Activated CD4-positive, alpha-beta T cell treated with anti-CD3 and anti-CD28 coated beads, Interleukin-2, amount 10 ng/mL, durations not matched to agents 24 days and 14 days (primary cell): Measurements from ENCODE around the gene PALS1. TPM values are rescaled to one million over a fixed set of nuclear protein-coding genes. Genes with fewer than 3 reads are reported as not detected.

Experiments used
- DNase-seq: peaks from one replicate; pipeline ENCODE4 v3.0.0; 2022
- H3K27ac Mint-ChIP-seq: one replicate; pipeline ENCODE4 v1.8.0; 2022; ENCODE audit warnings: mild to moderate bottlenecking, mixed read lengths
- H3K27me3 Mint-ChIP-seq: one replicate; pipeline ENCODE4 v1.8.0; 2022; ENCODE audit warnings: mixed read lengths
- H3K36me3 Mint-ChIP-seq: one replicate; pipeline ENCODE4 v1.8.0; 2022; ENCODE audit warnings: low read depth, mild to moderate bottlenecking, mixed read lengths
- H3K4me1 Mint-ChIP-seq: one replicate; pipeline ENCODE4 v1.8.0; 2021; ENCODE audit warnings: mixed read lengths
- H3K4me3 Mint-ChIP-seq: one replicate; pipeline ENCODE4 v1.8.0; 2022; ENCODE audit warnings: mild to moderate bottlenecking, moderate library complexity, mixed read lengths
- H3K9me3 Mint-ChIP-seq: one replicate; pipeline ENCODE4 v1.8.0; 2021; ENCODE audit warnings: mixed read lengths
- intact Hi-C: fragments of 100-400 bp; cut with micrococcal nuclease; formaldehyde crosslinking; loops from one replicate; pipeline ENCODE4 v1.15.1; 2023
- total RNA-seq: library from RNA; stranded (reverse); gene quantifications from 2 replicates; pipeline ENCODE4 v1.2.3, GENCODE V29; 2022

The PALS1 gene
- total RNA-seq, 1 donor from 2014 or later = 5.2 TPM

DNA sequence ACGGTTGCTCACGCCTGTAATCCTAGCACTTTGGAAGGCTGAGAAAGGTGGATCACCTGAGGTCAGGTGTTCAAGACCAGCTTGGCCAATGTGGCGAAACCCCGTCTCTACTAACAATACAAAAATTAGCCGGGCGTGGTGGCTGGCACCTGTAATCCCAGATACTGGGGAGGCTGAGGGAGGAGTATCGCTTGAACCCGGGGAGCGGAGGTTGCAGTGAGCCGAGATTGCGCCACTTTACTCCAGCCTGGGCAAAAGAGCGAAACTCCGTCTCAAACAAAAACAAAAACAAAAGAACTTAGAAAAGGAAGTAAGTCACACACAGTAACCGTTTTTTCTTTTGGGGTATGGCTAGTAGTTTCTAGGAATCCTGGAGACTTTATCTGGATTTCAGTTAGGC lies 1.7 kb upstream of the PALS1 start:
- Mint-ChIP-seq H3K27ac (no peak overlapping the region), H3K27me3 (peaks cover 24% of the 10 kb centered on the region), H3K4me1 (peaks cover 11% of the 10 kb centered on the region), H3K9me3 (no peaks in the 10 kb centered on the region), H3K36me3 (no peaks in the 10 kb centered on the region), H3K4me3 (peak overlapping the region; percentile 88)
- intact Hi-C loops = no loop called here
- no peak for DNase-seq

DNA sequence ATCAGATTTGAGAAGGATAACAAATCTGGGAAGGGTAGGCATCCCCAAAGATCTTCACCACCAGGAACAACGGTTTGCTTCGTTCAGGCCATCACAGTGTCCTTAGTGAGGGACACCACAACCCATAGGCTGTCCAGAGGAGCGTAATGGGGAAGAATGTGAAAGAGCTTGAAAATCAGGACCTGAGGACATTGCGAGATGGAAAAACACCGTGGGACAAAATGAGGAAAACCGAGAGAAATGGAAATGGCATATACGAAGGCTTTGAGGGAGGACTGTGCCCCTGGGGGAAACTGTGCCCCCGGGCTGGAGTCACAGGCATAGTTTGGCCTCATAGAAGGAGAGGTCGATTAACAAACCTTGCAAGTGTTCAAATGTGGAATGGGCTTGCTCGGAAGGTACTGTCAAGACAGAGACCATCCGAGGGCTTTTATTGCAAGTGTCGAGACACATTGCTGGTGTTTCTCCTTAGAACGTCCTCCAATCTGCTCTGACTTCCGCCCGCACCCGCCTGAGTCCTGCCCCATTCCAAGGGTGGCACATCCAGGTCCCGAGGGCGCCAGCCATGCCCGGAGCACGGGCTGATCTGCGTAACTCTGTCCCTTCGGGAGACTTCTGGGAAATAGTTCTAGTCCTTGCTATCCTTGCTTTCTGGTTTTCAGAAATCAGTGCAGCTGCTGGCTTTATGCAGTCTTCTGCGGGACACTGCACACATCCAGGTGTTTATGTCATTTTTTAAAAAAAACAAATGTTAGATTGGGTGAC lies 885 bp upstream of the PALS1 start:
- intact Hi-C loops = loop anchor here (5.0 kb wide), 1 partner anchor 972 kb away; no protein-coding TSS in a partner anchor
- Mint-ChIP-seq H3K27ac (no peak overlapping the region), H3K36me3 (no peaks in the 10 kb centered on the region), H3K27me3 (peaks cover 24% of the 10 kb centered on the region), H3K4me3 (peak overlapping the region; percentile 88), H3K4me1 (peaks cover 11% of the 10 kb centered on the region), H3K9me3 (no peaks in the 10 kb centered on the region)
- DNase-seq = peak; percentile 76

DNA sequence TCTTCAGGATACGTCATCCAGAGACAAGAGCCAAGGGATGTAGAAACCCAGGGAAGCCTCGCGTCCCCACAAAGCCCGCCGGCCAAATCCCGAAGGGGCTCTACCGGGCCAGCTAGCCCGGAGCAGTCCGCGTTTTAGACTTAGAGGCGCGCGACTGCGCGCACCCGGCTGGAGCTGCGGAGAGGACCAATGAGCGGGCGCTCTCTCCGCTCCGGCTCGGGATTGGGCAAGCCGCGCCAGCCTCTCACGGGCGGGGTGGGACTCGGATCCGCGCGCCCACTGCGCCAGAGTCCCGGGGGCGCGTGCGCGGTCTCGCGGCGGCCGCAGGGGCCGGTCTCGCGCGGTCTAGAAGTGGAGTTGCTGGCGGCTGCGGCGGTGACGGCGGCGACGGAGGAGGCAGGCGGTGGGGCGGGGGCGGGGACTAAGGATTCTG lies 241 bp upstream of the PALS1 start:
- Mint-ChIP-seq H3K4me3 (peak overlapping the region; percentile 88), H3K4me1 (peaks cover 11% of the 10 kb centered on the region), H3K27me3 (peaks cover 24% of the 10 kb centered on the region), H3K27ac (peak overlapping the region; percentile 84), H3K9me3 (no peaks in the 10 kb centered on the region), H3K36me3 (no peaks in the 10 kb centered on the region)
- intact Hi-C loops = loop anchor here (1.0 to 5.0 kb wide), 4 partner anchors 52 to 971 kb away; partner anchors contain the start of genes ATP6V1D, GARIN2 and GPHN
- peak; percentile 98 for DNase-seq

DNA sequence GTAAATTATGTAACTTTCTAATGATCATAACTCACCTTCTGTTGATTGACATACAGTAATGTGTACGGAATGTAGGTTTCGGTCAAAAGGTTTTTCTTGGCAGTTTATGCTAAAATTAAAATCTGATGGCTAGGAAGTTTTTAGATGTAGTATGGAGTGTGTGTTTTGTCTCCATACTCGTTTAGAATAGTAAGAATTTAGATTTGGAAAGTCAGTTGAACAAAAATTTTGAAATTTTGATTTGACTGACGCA lies 859 bp downstream of the PALS1 start:
- Mint-ChIP-seq H3K9me3 (no peaks in the 10 kb centered on the region), H3K27me3 (peaks cover 23% of the 10 kb centered on the region), H3K27ac (peak overlapping the region; percentile 65), H3K4me1 (peaks cover 13% of the 10 kb centered on the region), H3K4me3 (peak overlapping the region; percentile 88), H3K36me3 (no peaks in the 10 kb centered on the region)
- intact Hi-C loops = loop anchor here (5.0 kb wide), 1 partner anchor 970 kb away; no protein-coding TSS in a partner anchor
- DNase-seq = no peak

DNA sequence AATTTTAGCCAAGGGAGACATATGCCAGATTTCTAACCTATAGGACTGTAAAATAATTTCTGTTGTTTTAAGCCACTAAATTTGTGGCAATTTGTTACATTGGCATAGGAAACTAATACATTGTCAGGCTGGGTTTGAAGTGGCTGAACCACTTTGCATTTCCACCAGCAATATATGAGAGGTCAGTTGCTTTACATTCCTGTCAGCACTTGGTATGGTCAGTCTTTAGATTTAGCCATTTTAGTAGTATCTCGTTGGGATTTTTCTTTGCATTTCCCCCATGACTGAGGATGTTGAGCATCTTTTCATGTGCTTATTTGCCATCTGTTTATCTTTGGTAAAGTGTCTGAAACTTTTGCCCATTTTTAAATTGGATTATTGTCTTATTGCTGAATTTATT lies 3.9 kb downstream of the PALS1 start:
- peaks cover 6% of the 10 kb centered on the region for H3K27me3 Mint-ChIP-seq
- intact Hi-C loops = no loop called here
- DNase-seq = no peak
- no peaks in the 10 kb centered on the region for H3K9me3 Mint-ChIP-seq
- no peak overlapping the region for H3K4me3 Mint-ChIP-seq
- no peaks in the 10 kb centered on the region for H3K36me3 Mint-ChIP-seq
- H3K27ac Mint-ChIP-seq = no peak overlapping the region
- H3K4me1 Mint-ChIP-seq = peaks cover 11% of the 10 kb centered on the region

DNA sequence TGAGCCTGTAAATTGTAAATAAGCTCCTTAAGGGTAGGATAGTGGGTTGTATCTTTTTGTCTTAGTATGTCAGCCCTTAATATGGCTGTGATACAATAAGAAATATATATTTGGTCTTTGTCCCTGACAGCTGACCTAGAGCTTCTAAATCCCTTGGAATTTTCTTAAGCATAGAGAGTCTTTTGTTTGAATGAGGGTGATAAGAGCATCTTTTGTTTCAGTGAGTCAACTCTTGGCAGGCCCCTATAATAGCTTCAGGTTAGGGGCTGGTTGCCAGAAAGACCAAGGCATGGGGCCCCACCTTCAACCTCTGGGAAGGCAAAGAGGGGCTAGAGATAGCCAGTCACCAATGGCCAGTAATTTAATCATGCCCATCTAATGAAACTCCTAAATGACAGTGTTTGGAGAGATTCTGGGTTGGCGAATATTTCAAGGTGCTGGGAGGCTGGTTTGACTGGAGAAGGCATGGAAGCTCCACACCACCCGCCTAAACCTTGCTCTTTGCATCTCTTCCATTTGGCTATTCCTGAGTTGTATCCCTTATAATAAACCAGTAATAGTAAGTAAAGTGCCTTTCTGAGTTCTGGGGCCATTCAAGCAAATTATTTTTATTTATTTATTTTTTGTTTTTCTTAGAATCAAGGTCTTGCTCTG lies 10.5 kb downstream of the PALS1 start:
- Mint-ChIP-seq H3K27me3 (no peaks in the 10 kb centered on the region), H3K36me3 (no peaks in the 10 kb centered on the region), H3K9me3 (no peaks in the 10 kb centered on the region), H3K4me1 (peaks cover 1% of the 10 kb centered on the region), H3K4me3 (no peak overlapping the region), H3K27ac (no peak overlapping the region)
- intact Hi-C loops = no loop called here
- no peak for DNase-seq

DNA sequence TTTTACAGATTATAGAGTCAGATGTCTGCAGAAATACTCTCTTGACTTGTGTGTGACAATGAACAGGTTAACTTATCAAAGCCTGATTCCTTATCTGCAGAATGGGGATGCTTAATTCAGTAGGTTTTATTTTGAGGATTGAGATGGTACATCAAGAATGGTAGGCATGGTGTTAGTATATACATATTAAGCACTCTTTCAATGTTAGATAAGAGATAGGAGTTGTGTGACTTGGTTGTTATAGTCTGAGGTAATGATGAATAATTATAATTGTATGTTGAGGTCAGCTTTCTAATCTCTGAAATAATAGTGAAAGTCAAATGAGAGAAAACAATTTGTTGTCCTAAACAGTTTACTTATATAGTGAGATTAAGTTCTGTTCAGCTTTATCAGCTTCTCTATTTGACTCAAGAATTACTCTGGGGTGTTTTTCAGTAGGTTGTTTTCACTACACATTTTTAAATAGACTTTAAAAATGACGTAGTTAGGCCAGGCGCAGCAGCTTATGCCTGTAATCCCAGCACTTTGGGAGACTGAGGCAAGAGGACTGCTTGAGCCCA lies 11.9 kb downstream of the PALS1 start:
- no peak overlapping the region for H3K27ac Mint-ChIP-seq
- H3K36me3 Mint-ChIP-seq = no peaks in the 10 kb centered on the region

DNA sequence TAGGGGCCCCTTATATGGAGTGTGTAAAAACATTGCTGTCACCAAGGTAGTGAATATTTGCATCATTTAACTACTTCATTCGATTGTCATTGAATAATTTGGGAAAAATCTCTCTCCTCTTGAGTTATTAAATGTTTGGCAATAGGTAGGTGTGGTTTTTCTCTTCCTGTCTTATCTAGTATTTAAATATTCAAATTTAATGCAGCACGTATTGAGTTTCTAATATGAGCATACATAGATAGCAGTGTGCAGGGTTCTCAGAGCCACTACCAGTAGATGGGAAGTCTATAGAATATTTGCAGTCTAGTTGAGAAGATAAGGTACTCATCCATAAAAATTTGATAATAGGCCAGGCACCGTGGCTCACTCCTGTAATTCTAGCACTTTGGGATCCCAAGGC lies 16.7 kb downstream of the PALS1 start:
- Mint-ChIP-seq H3K36me3 (no peaks in the 10 kb centered on the region), H3K4me3 (no peak overlapping the region), H3K9me3 (no peaks in the 10 kb centered on the region), H3K27ac (no peak overlapping the region), H3K4me1 (no peaks in the 10 kb centered on the region), H3K27me3 (no peaks in the 10 kb centered on the region)
- intact Hi-C loops = no loop called here
- DNase-seq = no peak

More for the DNA sequence above, 11.9 kb downstream of the PALS1 start:
- Mint-ChIP-seq H3K9me3 (no peaks in the 10 kb centered on the region), H3K4me3 (no peak overlapping the region), H3K27me3 (no peaks in the 10 kb centered on the region), H3K4me1 (no peaks in the 10 kb centered on the region)
- no peak for DNase-seq
- intact Hi-C loops = no loop called here

DNA sequence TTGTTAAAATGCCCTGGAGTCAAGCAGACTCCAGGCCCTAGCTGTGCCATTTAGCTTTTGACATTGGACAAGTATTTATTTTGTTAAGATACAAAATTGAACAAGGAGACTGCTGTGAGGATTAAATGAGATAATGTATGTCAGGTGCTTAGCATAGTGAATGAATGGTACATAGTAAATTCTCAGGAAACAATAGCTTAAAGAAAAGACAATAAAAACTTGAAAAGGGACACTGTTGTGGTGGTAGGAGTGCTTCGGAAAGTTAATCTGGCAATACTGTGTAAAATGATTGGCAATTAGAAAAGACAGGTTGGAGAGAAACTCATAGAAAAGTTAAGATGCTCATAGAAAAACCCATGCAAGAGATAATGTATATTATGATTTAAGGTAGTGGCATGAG lies 19.7 kb downstream of the PALS1 start:
- no peaks in the 10 kb centered on the region for H3K36me3 Mint-ChIP-seq
- intact Hi-C loops = no loop called here
- no peaks in the 10 kb centered on the region for H3K27me3 Mint-ChIP-seq
- no peak overlapping the region for H3K4me3 Mint-ChIP-seq
- no peak for DNase-seq
- H3K27ac Mint-ChIP-seq = no peak overlapping the region
- no peaks in the 10 kb centered on the region for H3K4me1 Mint-ChIP-seq
- H3K9me3 Mint-ChIP-seq = no peaks in the 10 kb centered on the region

DNA sequence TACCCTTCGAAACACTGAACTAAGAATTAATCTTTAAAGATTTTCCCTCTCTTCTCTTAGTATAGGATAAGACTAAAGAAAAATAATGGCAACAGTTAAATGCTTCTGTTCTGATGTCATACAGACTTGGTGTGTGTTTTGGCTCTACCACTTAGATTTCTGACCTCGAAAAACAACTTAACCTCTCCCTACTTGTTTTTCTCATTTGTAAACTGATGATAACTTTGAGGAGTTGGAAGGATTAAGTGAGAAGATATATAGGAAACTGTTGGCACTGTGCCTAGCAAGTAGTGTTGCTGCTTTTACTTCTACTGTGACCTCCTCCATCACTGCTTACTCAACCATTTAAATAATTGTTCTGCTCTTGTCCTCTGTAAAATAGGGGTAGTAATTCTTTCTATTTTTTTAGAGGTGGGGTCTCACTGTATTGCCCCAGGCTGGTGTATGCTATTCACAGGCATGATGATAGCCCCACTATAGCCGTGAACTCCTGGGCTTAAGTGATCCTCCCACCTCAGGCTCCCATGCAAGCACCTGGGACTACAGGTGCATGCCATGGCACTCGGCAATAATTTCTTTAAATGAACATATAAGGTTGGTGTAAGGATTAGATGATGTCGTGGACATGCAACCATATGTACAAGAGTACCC lies 22.4 kb downstream of the PALS1 start:
- Mint-ChIP-seq H3K27me3 (no peaks in the 10 kb centered on the region), H3K9me3 (no peaks in the 10 kb centered on the region), H3K4me1 (peaks cover 7% of the 10 kb centered on the region), H3K27ac (no peak overlapping the region), H3K36me3 (no peaks in the 10 kb centered on the region), H3K4me3 (no peak overlapping the region)
- no peak for DNase-seq
- intact Hi-C loops = no loop called here

DNA sequence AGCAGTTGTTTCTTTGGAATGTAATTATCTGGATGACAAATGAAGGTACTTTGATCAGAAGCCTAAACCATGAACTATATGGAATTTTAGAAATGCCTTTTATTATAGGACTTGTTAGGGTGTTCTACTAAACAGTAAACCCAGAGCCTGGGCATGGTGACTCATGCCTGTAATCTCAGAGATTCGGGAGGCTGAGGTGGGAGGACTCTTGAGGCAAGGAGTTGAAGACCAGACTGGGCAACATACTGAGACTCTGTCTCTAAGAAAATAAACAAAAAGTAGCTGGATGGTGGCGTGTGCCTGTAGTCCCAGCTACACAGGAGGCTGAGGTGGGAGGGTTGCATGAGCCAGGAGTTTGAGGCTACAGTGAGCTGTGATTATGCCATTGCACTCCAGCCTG lies 23.9 kb downstream of the PALS1 start:
- DNase-seq = no peak

DNA sequence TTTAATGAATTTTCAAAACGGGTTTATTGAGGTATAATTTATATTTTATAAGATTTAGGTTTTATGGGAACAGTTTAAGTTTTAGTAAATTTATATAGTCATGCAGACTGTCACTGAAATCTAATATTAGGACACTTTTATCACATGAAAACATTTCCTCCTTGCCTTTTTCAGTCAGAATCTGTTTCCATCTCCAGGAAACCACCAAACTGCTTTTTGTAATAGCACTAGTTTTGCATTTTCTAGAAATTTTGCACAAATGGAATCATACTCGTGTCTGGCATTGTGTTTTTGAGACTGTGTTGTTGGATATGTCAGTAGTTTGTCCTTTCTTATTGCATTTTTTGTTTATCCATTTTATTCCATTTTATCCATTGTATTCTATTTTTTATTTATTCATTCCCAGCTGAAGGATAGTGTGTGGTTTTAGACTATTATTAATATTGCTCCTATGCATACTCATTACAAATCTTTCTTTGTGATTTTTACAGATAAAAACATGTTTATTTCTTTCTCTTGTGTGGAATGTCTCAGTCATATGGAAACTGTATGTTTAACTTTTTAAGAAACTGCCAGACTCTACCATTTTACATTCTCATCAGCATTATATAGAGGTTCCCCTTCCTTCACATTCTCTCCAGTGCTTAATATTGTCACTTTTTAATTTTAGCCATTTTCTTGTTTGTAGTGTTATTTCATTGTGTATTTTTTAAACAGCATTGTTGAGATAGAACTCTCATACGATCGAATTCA lies 26.5 kb downstream of the PALS1 start:
- Mint-ChIP-seq H3K4me1 (peaks cover 7% of the 10 kb centered on the region), H3K27me3 (no peaks in the 10 kb centered on the region), H3K36me3 (peaks cover 7% of the 10 kb centered on the region), H3K4me3 (no peak overlapping the region), H3K9me3 (no peaks in the 10 kb centered on the region), H3K27ac (peak overlapping the region; percentile 3)
- DNase-seq = no peak
- intact Hi-C loops = no loop called here

More for the DNA sequence above, 23.9 kb downstream of the PALS1 start:
- intact Hi-C loops = no loop called here
- H3K36me3 Mint-ChIP-seq = no peaks in the 10 kb centered on the region
- H3K27ac Mint-ChIP-seq = no peak overlapping the region
- H3K9me3 Mint-ChIP-seq = no peaks in the 10 kb centered on the region
- peaks cover 7% of the 10 kb centered on the region for H3K4me1 Mint-ChIP-seq
- H3K27me3 Mint-ChIP-seq = no peaks in the 10 kb centered on the region
- no peak overlapping the region for H3K4me3 Mint-ChIP-seq

DNA sequence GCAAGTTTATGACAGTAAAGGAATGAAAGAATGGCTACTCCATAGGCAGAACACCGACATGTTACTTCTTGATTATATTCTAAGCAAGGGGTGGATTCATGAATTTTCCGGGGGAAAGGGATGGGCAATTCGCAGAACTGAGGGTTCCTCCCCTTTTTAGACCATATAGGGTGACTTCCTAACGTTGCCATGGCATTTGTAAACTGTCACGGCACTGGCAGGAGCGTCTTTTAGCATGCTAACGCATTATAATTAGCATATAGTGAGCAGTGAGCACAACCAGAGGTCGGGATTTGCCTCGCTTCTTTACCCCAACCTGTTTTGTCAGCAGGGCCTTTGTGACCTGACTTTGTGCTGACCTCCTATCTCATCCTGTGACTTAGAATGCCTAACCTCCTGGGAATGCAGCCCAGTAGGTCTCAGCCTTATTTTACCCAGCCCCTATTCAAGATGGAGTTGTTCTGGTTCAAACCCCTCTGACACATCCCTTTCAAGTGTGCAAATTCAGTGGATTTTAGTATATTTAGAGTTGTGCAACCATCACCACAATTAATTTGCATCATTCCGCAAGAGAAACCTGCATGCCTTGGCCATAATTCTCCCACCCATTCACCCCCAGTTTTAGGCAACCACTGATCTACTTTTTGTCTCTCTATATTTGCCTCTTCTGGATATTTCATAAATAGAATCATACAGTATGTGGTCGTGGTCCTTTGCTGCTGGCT lies 27.4 kb downstream of the PALS1 start:
- Mint-ChIP-seq H3K9me3 (no peaks in the 10 kb centered on the region), H3K27ac (no peak overlapping the region)
- intact Hi-C loops = no loop called here

More for the DNA sequence above, 27.4 kb downstream of the PALS1 start:
- no peak for DNase-seq
- H3K36me3 Mint-ChIP-seq = peaks cover 12% of the 10 kb centered on the region
- H3K4me1 Mint-ChIP-seq = peaks cover 7% of the 10 kb centered on the region
- no peaks in the 10 kb centered on the region for H3K27me3 Mint-ChIP-seq
- H3K4me3 Mint-ChIP-seq = no peak overlapping the region
